Ovary (tissue), 3 donors: ENCODE data around the gene SLC25A15.

Experiments used
- EP300 ChIP-seq: sonication (generic); formaldehyde crosslinking; IDR thresholded peaks from one replicate; pipeline ENCODE4 v1.6.1; 2017; ENCODE audit warnings: antibody characterized with exemption
- POLR2A ChIP-seq: fragments of 450-650 bp; IDR thresholded peaks from one replicate; pipeline ENCODE4 v1.6.1; 2017; ENCODE audit warnings: antibody characterized with exemption, mild to moderate bottlenecking, moderate library complexity
- TF ChIP-seq, protein P1 (sequence below), 3 donors: fragments of 450-650 bp in 2 of 3; fragments of 200-600 bp in 1 of 3; IDR thresholded peaks; one replicate each; pipeline versions ENCODE4 v1.5.1 to v1.8.0; 2016 to 2022; ENCODE audit warnings: antibody characterized with exemption in 3 of 3, mild to moderate bottlenecking in 1 of 3
- donor health status: DM: no; HTN: no; CAD: no.

- TF ChIP-seq, protein P1, sequence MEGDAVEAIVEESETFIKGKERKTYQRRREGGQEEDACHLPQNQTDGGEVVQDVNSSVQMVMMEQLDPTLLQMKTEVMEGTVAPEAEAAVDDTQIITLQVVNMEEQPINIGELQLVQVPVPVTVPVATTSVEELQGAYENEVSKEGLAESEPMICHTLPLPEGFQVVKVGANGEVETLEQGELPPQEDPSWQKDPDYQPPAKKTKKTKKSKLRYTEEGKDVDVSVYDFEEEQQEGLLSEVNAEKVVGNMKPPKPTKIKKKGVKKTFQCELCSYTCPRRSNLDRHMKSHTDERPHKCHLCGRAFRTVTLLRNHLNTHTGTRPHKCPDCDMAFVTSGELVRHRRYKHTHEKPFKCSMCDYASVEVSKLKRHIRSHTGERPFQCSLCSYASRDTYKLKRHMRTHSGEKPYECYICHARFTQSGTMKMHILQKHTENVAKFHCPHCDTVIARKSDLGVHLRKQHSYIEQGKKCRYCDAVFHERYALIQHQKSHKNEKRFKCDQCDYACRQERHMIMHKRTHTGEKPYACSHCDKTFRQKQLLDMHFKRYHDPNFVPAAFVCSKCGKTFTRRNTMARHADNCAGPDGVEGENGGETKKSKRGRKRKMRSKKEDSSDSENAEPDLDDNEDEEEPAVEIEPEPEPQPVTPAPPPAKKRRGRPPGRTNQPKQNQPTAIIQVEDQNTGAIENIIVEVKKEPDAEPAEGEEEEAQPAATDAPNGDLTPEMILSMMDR (IDR thresholded peaks at IDR 0.05) = no peak
- TF ChIP-seq POLR2A = no peak
- TF ChIP-seq EP300 = no peak
Measured at GRCh38 chr13:40764587-40765403, 24.6 kb upstream of the SLC25A15 start.
